DND-41 (cell line): ENCODE data around the gene SFRP5.

Experiments used
- ATAC-seq: fragments of 200-7000 bp; cut with Tn5 transposase; 3 replicates; pipeline ENCODE4 v1.9.1; 2021; ENCODE audit warnings: low read depth; ENCODE audit not compliant: insufficient read depth
- DNase-seq: peaks from one replicate; pipeline ENCODE4 v3.0.0-alpha.2; 2020
- H2AFZ ChIP-seq: 2 replicates; pipeline ENCODE4 v1.6.0; 2012; ENCODE audit warnings: low read depth, low read length
- H3K27ac ChIP-seq: 2 replicates; pipeline ENCODE4 v1.5.1; 2012; ENCODE audit warnings: low read length, inconsistent platforms
- H3K27me3 ChIP-seq: fragments of 200-600 bp; sonication (generic); 2 replicates; pipeline ENCODE4 v1.6.0; 2012; ENCODE audit warnings: low read length, mild to moderate bottlenecking, inconsistent platforms; ENCODE audit not compliant: insufficient read depth, poor library complexity
- H3K36me3 ChIP-seq: 2 replicates; pipeline ENCODE4 v1.5.1; 2012; ENCODE audit warnings: low read length, inconsistent platforms; ENCODE audit not compliant: insufficient read depth
- H3K4me1 ChIP-seq: 2 replicates; pipeline ENCODE4 v1.5.1; 2012; ENCODE audit warnings: mild to moderate bottlenecking, low read length; ENCODE audit not compliant: insufficient read depth
- H3K4me2 ChIP-seq: 2 replicates; pipeline ENCODE4 v1.6.0; 2012; ENCODE audit warnings: mild to moderate bottlenecking, moderate library complexity, low read length, inconsistent platforms; ENCODE audit not compliant: insufficient read depth
- H3K4me3 ChIP-seq, 2 experiments: fragments of 200-600 bp in 1 of 2; shearing (Covaris generic) in 1 of 2; 2 replicates each; pipeline ENCODE4 v1.5.1; 2012 to 2016; ENCODE audit warnings: inconsistent platforms in 2 of 2, low read length in 2 of 2, mild to moderate bottlenecking in 2 of 2, low read depth in 1 of 2, moderate library complexity in 1 of 2
- H3K79me2 ChIP-seq: 2 replicates; pipeline ENCODE4 v1.6.0; 2012; ENCODE audit warnings: low read length, inconsistent platforms; ENCODE audit not compliant: insufficient read depth
- H3K9ac ChIP-seq: 2 replicates; pipeline ENCODE4 v1.6.0; 2012; ENCODE audit warnings: low read depth, mild to moderate bottlenecking, inconsistent platforms, low read length, moderate library complexity
- H3K9me3 ChIP-seq: 2 replicates; pipeline ENCODE4 v1.5.1; 2012; ENCODE audit warnings: low read length, moderate library complexity, mild to moderate bottlenecking, inconsistent platforms; ENCODE audit not compliant: insufficient read depth, severe bottlenecking
- H4K20me1 ChIP-seq: 2 replicates; pipeline ENCODE4 v1.6.0; 2012; ENCODE audit warnings: low read length; ENCODE audit not compliant: insufficient read depth
- EZH2 ChIP-seq: IDR thresholded peaks from 3 replicates; pipeline ENCODE4 v1.6.1; 2012; ENCODE audit warnings: borderline replicate concordance, low read depth, mild to moderate bottlenecking, moderate library complexity, low read length, inconsistent platforms; ENCODE audit not compliant: severe bottlenecking
- TF ChIP-seq, protein P1 (sequence below): IDR thresholded peaks from 2 replicates; pipeline ENCODE4 v1.5.1; 2012; ENCODE audit warnings: borderline replicate concordance, low read length, moderate library complexity, mild to moderate bottlenecking; ENCODE audit not compliant: poor library complexity, severe bottlenecking; ENCODE audit errors: extremely low read depth

Gene SFRP5

DNA sequence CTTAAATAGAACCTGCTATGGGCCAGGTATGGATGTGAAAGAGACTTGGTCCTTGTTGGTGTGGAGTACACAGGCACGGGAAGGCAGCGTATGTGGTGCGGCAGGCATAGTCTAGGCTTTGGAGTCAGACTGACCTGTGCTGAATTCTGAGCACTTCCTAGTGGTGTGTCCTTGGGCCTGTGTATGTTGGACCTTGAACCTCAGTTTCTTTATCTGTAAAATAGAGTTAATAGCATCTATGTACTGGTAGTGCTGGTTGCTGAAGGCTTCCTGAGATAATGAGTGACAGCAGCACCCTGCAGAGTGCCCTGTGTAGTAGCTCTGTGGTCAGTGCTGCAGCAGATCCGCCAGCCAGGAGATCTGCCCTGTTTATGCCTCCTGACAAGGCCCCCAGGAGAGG lies 5.3 kb upstream of the SFRP5 start:
- Histone ChIP-seq H2AFZ (no peak overlapping the region), H3K9me3 (no peaks in the 10 kb centered on the region), H3K4me1 (peaks cover 8% of the 10 kb centered on the region), H3K79me2 (no peaks in the 10 kb centered on the region), H3K4me2 (no peak overlapping the region), H3K27me3 (no peaks in the 10 kb centered on the region), H3K4me3 (no peak overlapping the region), H3K9ac (no peak overlapping the region), H3K36me3 (no peaks in the 10 kb centered on the region), H3K27ac (no peak overlapping the region), H4K20me1 (no peaks in the 10 kb centered on the region)
- no peak for DNase-seq
- TF ChIP-seq, protein P1, sequence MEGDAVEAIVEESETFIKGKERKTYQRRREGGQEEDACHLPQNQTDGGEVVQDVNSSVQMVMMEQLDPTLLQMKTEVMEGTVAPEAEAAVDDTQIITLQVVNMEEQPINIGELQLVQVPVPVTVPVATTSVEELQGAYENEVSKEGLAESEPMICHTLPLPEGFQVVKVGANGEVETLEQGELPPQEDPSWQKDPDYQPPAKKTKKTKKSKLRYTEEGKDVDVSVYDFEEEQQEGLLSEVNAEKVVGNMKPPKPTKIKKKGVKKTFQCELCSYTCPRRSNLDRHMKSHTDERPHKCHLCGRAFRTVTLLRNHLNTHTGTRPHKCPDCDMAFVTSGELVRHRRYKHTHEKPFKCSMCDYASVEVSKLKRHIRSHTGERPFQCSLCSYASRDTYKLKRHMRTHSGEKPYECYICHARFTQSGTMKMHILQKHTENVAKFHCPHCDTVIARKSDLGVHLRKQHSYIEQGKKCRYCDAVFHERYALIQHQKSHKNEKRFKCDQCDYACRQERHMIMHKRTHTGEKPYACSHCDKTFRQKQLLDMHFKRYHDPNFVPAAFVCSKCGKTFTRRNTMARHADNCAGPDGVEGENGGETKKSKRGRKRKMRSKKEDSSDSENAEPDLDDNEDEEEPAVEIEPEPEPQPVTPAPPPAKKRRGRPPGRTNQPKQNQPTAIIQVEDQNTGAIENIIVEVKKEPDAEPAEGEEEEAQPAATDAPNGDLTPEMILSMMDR, result no peak
- no peak for ATAC-seq

DNA sequence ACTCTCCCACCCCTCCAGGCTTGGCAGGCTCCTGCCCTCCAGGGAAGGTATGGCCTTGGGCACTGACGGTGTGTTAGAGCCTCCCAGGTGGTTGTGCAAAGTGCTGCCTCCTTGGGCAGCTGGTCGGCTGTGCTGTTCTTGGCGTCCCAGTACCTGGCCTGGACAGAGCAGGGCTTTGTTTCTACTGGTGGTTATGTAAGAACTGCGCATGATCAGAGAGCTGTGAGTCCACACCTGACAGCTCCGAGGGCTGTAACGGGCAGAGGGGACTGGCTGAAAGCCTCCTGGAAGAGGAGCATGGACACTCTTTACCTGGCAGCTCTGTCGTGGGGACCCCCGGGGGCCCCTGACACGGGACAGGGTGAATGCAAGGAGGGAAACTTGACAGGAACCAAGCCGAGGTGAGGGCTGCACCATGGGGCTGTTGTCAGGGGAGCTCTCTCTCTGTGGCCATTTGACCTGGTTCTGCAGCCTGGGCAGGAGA lies 3.1 kb upstream of the SFRP5 start:
- H3K4me1 ChIP-seq, result no peaks in the 10 kb centered on the region
- H3K4me2 ChIP-seq, result no peak overlapping the region
- no peak overlapping the region for H3K27ac ChIP-seq
- TF ChIP-seq, protein P1, result no peak
- TF ChIP-seq EZH2, result no peak
- H3K27me3 ChIP-seq, result no peaks in the 10 kb centered on the region
- no peak overlapping the region for H3K4me3 ChIP-seq
- DNase-seq (no peak), ATAC-seq (no peak)
- H4K20me1 ChIP-seq, result no peaks in the 10 kb centered on the region
- no peaks in the 10 kb centered on the region for H3K36me3 ChIP-seq
- no peaks in the 10 kb centered on the region for H3K79me2 ChIP-seq
- no peak overlapping the region for H2AFZ ChIP-seq
- H3K9ac ChIP-seq, result no peak overlapping the region
- no peaks in the 10 kb centered on the region for H3K9me3 ChIP-seq

DNA sequence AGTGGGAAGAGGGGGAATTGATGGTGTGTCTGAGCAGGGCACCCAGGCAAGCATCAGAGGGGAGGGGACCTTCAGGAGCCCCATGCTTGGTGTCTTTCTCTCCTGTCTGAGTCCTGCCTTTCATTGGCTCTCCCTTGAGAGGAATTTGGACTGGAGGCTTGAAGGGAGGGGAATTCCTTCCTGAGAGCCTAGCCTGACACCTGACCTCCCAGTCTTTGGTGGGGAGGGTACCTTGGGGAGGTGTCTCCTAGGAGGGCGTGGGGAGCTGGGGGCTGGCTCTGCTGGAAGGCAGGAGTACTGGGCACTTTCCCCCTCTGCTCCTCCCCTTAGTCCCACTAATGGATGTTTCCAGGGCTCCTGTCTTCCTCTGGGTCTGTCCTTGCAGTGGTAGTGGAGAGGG lies 1.3 kb upstream of the SFRP5 start:
- Histone ChIP-seq H3K4me1 (no peaks in the 10 kb centered on the region), H3K79me2 (no peaks in the 10 kb centered on the region), H3K4me2 (no peak overlapping the region), H2AFZ (no peak overlapping the region), H3K27me3 (no peaks in the 10 kb centered on the region), H3K4me3 (no peak overlapping the region), H3K9me3 (no peaks in the 10 kb centered on the region), H3K27ac (no peak overlapping the region), H4K20me1 (0 out of 2 replicates have a peak, but pooled peaks cover 3% of the 10 kb centered on the region), H3K9ac (no peak overlapping the region), H3K36me3 (no peaks in the 10 kb centered on the region)
- TF ChIP-seq, protein P1, result no peak
- no peak for TF ChIP-seq EZH2
- DNase-seq, result no peak
- no peak for ATAC-seq
